ENCODE data around the gene TMED10.

The TMED10 gene

DNA sequence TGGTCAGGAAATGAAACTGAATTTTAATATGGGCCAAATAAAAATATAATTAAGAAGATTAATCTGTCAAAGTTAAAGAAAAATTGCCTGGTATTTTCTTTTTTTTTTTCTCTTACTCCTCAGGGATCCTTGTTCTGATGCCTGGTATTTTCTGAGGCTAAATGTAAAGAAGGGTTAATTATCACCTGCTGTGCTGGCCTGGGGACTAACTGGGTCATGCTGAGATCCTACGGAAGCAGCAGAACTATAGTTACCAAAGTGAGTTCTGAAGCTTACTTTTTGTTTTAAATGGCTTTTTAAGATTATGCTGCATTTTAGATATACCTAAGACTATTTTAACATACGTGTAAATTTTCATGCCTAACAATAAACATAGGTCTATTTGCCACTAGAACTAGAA lies 83.7 kb downstream of the TMED10 start:
- no peak for FAIRE-seq

DNA sequence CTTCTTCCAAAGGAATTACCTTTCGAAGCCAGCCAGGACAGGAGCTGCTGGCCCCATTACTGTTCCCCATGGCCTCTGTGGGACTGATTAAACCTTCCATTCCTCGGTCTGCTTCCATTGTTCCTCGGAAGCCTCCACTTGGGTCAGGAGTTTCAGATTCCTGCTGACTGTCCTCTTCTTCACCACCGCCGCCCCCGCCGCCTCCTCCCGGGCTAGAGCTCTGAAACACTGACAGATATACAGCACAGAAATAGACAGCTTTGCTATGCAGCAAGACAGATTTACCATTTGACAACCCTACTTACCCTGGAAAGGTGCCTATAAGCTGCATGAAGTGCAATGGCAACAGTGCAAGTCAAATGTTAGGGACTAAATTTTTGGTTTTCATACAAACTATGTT lies 85.2 kb downstream of the TMED10 start:
- no peak for FAIRE-seq

More for the DNA sequence above, 83.7 kb downstream of the TMED10 start:
- no peak for DNase-seq (ENCODE audit: insufficient read length, low spot score)

DNA sequence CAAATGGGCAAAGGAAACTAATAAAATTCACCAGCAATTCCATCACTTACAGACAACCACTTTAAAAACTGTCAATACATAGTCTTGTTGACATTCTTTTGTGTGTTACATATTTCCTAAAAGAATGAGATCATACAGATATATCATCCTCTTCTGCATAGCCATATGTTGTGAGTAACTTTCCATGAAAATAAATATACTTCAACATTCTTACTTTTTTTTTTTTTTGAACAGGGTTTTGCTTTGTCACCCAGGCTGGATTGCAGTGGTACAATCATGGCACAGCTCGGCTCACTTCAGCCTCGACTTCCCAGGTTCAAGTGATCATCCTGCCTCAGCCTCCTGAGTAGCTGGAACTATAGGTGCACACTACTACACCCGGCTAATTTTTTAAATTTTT lies 86.1 kb downstream of the TMED10 start:
- no peak for DNase-seq (ENCODE audit: insufficient read length, low spot score)
- FAIRE-seq: no peak

More for the DNA sequence above, 85.2 kb downstream of the TMED10 start:
- DNase-seq (ENCODE audit: insufficient read length, low spot score): no peak

DNA sequence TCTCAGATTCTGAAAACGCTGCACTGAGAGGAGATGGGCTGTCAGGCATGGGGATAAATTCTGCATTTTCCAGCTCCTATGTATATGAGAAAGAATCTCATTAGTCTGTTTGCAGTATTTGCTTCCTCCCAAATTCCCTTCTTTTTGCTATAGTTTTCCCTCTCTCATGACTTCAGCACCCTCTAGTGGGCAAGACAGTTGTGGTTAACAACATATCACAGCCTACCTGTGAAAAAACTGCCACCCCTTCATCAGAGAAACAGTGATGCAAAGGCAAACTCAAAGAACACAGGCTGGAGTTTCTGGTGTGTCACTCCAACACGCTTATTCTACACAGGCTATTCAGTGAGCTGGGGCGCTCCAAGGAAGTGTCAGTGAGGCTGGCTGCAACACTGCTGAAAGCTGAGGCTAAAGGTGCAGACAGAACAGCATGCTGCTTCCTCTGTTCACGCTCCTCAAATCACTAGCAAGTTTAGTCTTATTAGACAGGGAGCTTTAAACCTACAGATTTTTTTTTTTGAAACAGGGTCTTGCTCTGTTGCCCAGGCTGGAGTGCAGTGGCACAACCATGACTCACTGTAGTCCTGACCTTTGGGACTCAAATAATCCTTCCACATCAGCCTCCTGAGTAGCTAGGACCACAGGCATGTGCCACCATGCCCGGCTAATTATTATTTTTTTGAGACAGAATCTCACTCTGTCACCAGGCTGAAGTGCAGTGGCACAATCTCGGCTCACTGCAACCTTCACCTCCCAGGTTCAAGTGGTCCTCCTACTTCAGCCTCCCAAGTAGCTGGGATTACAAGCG lies 87.6 kb downstream of the TMED10 start:
- DNase-seq (ENCODE audit: insufficient read length, low spot score): peak; percentile 29
- peak; percentile 18 for FAIRE-seq

DNA sequence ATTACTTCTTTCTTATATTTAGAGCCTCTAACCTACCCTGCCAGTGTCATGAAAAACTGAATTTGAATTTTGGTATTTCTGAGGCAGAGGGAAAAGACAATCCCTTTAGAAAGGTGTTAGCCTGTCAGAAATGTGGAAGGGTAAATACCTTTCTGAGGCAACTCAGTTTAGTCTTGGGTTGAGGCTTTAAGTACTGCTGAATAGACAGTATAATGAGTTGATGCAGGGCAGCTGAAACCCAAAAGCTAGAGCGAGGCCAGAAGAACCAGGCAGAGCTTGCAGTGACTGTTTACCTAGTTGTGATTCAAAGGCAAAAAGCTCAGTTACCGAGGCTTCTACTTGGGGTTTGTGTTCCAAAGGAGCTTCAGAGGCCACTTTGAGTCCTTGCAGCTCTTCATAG lies 88.3 kb downstream of the TMED10 start:
- no peak for DNase-seq (ENCODE audit: insufficient read length, low spot score)
- no peak for FAIRE-seq

DNA sequence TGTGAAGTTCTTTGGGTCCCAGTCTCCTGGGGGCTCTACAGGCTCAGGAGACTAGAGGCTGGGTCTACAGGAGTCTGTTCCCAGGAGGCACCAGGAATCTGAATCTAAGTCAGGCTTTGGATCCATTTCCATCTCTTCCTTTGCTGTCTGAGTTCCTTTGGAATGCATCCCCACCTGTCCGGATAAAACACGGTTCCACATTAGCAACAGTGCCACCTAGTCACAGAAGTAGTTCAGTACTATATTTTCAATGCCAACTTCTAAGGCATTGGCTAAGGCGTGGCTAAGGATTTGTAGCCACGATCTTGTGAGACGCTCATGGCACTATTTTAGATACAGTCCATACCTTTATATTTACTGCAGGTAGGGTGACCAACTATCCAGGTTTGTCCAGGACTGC lies 91.9 kb downstream of the TMED10 start:
- FAIRE-seq: no peak
- DNase-seq (ENCODE audit: insufficient read length, low spot score): no peak

DNA sequence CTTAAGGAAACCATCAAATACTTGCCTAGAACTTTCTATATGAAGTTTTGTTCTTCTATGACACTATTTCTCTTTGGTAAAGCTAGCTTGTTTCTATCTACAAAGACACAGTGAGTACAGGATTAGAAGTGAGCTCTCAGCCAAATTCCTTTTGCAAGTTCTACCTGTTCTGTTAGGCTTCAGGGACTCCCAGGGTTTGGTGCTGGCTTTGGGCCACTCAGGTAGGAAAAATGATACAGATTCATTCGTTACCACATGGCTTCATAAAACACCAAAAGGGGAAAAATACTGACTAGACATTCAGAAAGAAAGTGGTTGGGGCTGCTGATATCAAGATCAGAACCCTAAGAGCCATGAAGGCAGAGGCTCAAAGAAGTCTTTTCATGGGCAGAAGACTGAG lies 93.1 kb downstream of the TMED10 start:
- DNase-seq (ENCODE audit: insufficient read length, low spot score): no peak
- FAIRE-seq: no peak

DNA sequence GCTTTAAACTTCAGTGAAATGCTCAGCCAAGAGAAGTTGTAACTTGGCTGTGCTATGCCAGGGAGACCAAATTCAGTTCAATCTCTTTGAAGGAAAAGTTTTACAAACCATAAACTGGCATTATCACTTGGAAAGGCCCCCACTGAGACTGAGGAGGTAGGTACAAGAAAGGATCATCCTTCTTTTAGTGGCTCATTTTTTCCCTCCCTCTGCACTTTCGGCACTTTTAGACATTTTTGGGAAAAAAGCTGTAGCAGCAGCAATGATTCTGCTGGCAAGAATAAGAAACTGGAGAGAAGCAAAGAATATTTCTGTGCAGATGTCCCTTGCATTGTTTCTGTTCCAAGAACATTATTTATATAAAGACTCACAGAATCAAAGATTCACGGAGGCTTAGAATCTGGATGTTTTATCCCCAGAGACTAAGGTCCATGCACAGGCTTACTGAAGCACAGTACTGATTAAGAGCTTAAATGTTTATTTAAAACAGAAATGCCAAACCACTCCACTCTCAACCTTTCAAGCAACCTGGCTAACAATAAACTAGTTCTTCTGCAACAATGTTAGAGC lies 94.7 kb downstream of the TMED10 start:
- FAIRE-seq: no peak

More for the DNA sequence above, 94.7 kb downstream of the TMED10 start:
- no peak for DNase-seq (ENCODE audit: insufficient read length, low spot score)
